Subcutaneous adipose tissue (tissue), 4 donors: ENCODE data around the gene MICALL1. TPM values are rescaled to one million over a fixed set of nuclear protein-coding genes. Genes with fewer than 3 reads are reported as not detected.

Experiments used
- CTCF ChIP-seq: fragments of 450-650 bp; IDR thresholded peaks from one replicate; pipeline ENCODE4 v1.5.1; 2016; ENCODE audit warnings: low read depth, mild to moderate bottlenecking, control low read depth, antibody characterized with exemption, moderate library complexity
- total RNA-seq, 4 donors: library from RNA; depleted of rRNA; stranded (reverse); fragments of >200 nt; gene quantifications; one replicate each; pipeline ENCODE4 v1.1.0, GENCODE V29; 2016

MICALL1 gene
- total RNA-seq, 4 donors from 2014 or later, result 6.2 to 24.5 (median 8.0) TPM

GRCh38 chr22:37943825-37944198 lies 37.7 kb downstream of the MICALL1 start:
- TF ChIP-seq CTCF, result no peak

GRCh38 chr22:37951305-37951704 lies 45.2 kb downstream of the MICALL1 start:
- no peak for TF ChIP-seq CTCF

DNA sequence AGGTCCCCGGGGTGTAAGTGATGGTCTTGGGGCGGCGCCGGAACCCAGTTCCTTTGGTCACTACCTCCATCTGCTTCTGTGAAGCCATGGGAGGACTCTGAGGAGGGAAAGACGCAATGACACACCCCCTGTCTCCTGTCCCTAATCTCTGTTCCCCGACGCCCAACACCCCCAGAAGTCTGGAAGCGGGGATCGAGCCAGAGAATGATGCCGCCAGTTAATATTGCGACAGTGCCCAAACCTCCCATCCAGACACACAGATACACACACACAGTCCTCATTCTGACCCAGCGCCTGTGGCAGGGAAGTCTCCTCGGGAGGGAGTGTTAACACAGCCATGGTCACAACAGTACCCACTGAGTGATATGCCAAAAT lies 47.0 kb downstream of the MICALL1 start:
- no peak for TF ChIP-seq CTCF

GRCh38 chr22:37953437-37954179 lies 47.5 kb downstream of the MICALL1 start, which contains the start of the genes C22orf23 and POLR2F:
TSS of gene C22orf23 (minus strand) at chr22:37953601. CDS start at chr22:37953149, 452 bp downstream.
TSS of gene POLR2F (plus strand) at chr22:37953699. CDS start at chr22:37953788, 89 bp downstream.
- TF ChIP-seq CTCF, result no peak

DNA sequence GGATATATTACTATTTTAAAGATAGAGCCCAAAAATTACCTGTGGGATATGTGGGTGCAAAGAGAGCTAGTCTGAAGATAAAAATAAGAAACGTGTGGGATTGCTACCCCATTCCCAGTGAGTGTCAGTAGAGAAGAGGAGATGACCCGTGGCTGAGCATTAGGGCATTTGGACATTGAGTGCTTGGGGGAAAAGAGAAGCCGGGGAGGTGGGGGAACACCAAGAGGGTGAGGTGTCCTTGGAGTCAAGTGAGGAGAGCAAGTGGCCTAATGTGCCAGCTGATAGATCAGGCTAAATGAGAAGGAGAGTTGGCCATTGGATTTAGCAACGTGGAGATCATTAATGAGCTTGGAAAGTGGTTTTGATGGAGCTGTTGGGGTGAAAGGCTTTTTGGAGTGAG lies 48.6 kb downstream of the MICALL1 start:
- TF ChIP-seq CTCF, result no peak

- no peak for TF ChIP-seq CTCF
Measured at GRCh38 chr22:37957232-37957631, 51.1 kb downstream of the MICALL1 start.

GRCh38 chr22:37959231-37959825 lies 53.2 kb downstream of the MICALL1 start:
- no peak for TF ChIP-seq CTCF
